ENCODE results near the gene THADA.
"Not testable (repeated sequence)": the region's sequence is repeated elsewhere in the genome, so short reads cannot be mapped to it uniquely, and the experiment has no call there.

The THADA gene

DNA sequence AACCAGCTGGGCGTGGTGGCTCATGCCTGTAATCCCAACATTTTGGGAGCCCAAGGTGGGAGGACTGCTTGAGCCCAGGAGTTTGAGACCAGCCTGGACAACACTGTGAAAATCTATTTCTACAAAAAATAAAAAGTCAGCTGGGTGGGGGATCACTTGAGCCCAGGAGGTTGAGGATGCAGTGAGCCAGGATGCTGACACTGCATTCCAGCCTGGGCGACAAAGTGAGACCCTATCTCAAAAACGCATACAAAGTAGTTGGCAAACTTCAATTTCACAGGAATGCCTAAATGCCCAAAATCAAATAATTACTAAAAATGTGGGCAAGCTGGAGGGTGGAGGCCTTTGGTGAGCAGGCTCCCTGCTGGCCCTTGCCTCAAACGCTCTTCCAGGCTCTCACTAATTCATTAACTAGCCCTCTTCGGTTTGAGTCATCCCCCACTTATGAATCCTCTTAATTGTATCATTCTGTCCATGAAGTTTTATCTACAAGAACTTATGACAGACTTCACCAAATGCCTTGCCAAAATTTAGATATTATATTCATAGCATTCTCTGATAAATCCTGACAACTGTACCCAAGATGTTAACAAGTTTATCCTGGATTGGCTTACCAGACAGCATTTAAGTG, 300.8 kb downstream of the THADA start:
- no peak for DNase-seq

DNA sequence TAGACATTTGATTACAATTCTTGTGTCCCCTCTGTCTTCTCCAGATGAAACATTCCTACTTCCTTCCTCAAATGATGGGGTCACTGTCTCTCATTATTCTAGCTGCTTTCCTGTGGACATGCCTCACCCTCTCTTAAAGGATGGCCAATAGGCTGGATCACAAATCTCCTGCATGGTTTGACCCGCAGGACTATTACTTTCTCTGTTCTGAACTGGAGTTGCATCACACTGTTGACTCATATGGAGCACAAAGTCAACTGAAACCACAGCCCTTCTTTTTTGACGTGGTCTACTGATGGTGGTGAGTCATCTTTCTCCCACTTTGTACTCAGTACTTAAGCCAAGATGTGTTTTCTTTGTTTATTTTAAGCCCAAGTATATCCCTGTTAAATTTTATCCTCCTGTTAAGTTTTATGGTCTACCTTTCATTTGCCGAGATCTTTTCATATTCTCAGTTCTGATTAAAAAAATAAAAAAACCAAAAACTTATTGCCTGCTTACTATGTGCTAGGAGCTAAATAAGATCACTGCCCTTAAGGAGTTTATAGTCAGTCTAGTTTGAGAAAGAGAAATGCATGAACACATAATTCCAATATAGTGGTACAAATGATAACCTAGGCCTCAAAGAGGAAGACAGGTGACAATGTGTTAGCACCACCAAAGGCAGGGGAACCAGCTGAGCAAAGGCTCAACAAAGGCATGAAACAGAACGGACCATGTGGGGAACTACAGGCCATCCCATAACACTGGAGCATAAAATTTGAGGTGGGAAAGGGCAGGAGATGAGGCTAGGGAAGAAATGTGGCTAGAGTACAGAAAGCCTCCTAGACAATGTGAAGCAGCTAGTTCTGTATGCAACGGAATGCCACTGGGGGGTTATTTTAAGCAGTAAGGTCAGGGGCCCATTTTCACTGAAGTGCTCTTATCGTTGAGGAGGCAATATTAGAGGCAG, 301.8 kb downstream of the THADA start:
- no peak for DNase-seq

DNA sequence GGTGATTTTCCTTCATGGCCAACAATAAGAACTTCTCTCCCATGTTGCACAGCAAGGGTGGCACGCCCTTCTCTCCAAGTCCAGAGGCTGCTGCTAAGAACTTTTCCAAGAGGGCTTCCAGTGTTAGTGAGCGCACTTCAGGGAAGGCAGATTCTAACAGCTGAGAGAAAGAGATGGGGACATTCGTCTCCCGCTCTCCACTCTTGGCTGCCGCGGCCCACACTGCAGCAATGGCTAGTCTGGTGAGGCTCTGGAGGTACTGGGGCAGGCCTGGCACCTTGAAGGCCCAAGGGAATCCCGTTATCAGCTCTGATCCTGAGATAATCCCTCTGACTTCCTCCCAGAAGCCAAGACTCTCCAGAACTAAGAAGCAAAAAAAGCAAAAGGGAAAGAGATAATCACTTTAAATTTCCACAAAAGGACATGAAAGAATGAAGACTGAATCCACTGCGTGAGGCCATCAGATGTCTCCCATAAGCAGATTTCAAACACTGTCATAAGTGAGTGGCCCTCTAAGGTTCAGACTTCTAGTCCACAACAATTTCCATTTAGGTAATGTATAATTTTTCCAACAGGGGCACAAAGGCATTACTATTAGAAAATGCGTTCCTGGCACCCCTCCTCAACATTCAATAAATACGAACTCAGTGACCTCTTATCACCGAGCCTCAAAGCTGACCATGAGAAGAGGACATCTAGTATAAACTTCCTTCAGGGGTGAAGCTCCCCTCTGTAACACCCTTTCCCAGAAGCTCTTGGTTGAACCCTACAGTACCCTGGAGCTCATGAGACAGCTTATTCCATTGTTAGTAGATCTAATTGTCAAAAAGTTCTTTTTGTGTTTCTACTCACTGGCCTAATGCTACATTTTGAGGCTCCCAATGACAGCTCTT, 302.7 kb downstream of the THADA start:
- DNase-seq, result no peak

- DNase-seq, result no peak
These were observed 303.5 kb downstream of the THADA start for GRCh38 chr2:43292297-43292696.

GRCh38 chr2:43289331-43289730, 306.5 kb downstream of the THADA start:
- no peak for DNase-seq

DNA sequence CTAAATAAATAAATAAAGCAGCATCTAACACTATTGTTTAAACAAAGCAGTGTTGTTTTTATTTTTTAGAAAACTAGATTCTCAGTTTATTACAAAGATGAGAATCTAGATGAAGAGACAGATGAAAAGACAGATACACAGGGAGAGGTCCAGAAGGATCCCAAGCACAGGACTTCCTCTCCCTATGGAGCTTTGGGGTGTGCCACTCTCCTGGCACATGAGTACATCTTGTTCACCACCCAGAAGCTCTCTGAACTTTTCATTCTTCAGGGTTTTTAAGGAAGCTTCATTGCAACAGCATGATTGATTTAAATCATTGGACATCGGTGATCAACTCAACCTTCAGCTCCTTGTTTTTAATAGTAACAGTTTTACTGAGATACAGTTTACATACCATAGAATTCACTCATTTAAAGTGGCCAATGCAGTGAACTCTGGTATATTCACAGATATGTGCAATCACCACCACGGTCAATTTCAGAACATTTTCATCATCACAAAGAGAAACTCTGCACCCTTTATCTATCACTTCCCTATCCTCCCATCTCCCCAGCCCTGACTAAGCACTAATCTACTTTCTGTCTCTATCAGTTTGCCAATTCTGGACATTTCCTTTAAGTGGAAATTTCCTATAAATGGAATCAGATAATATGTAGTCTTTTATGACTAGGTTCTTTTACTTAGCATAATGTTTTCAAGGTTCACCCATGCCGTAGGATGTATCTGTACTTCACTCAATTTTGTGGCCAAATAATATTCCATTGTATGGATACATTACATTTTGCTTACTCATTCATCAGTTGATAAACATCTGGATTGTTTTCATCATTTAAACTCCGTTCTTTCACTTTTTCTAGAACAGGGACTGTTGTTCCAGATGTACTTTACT, 307.2 kb downstream of the THADA start:
- no peak for DNase-seq

DNA sequence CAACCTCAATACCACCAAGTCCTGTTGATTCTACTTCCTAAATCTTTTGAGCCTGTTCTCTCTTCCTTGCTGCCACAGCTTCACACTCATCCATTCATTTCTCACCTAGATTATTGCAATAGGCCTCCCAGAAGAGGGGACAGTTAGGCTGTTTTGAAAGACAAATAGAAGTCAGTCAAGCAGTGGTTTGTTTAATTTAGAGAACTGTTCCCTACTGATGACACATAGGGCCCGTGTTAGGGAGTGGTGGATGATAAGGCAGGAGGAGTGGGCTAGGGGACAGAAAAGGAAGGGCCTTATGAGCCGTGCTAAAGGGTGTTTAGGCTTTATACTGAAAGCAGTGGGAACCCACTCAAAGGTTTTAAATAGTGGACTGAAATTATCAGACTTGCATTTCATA, 309.9 kb downstream of the THADA start:
- DNase-seq, result no peak

DNA sequence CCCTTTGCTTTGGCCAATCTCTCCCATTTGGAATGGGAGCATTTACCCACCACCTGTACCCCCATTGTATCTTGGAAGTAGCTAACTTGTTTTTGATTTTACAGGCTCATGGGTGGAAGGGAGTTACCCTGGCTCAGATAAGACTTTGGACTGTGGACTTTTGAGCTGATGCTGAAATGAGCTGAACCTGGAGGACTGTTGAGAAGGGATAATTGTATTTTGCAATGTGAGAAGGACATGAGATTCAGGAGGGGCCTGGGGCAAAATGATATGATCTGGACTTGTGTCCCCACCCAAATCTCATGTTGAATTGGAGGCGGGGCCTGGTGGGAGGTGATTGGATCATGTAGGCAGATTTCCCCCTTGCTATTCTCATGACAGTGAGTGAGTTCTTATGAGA, 310.9 kb downstream of the THADA start:
- DNase-seq, result no peak

DNA sequence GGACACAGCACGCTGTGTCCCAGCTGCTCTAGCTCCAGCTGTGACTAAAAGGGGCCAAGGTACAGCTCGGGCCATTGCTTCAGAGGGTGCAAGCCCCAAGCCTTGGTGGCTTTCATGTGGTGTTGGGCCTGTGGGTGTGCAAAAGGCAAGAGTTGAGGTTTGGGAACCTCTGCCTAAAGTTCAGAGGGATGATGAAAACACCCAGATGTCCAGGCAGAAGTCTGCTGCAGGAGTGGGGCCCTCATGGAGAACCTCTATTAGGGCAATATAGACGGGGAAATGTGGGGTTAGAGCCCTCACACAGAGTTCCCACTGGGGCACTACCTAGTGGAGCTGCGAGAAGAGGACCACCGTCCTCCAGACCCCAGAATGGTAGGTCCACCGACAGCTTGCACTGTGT, 311.5 kb downstream of the THADA start:
- not testable (repeated sequence) for DNase-seq

GRCh38 chr2:43280994-43281393, 314.8 kb downstream of the THADA start:
- no peak for DNase-seq

- DNase-seq, result no peak
These were observed 316.5 kb downstream of the THADA start for GRCh38 chr2:43279317-43279840.

- DNase-seq, result no peak
These were observed 317.1 kb downstream of the THADA start for GRCh38 chr2:43278564-43279220.

- DNase-seq, result no peak
These were observed 318.9 kb downstream of the THADA start for GRCh38 chr2:43276962-43277391.

DNA sequence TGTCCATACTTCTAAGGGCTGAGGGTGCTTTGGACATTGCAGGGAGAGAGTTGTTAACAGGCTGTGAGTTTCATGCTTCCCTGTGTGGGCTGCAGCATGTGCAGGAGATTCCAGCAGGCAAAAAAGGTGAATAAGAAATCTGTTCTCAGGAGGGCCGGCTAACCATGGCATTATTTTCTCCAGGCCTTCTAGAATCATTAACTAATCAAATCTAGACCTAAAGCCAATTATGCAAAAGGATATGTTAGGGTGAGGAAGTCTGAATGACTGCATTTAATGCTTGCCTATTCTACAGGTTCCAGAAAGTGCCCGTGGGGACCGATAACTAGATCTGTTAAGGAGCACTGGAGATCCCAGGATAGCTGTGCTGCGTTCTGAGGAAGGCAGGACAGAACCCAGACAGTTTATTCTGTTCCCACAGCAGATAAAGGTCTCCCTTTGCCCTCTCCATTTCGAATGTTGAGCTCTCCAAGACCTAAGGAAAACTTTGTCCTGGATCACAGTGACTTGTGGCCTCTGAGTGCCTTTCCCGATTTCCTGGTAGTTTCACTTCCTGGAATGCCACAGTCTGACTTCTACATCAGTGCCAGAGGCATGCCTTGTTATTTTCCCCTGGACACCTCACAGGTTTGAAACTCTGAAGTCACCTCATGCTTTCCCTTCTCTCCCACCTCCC, 319.4 kb downstream of the THADA start:
- DNase-seq, result no peak

DNA sequence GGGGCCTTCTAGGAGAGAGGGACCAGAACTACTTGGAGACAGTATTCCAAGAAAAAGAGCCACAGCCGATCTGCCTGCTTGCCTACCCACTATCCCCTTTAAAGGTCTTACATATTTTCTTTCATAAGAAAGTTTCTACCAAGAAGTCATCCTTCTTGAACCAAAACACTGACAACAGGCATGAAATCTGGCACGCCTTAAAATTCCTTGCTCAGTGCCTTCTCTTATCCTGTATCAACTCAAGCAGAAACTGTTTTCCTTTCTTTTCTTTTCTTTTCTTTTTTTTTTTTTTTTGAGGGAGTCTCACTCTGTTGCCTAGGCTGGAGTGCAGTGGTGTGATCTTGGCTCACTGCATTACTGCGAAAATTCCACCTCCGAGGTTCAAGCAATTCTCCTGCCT, 321.1 kb downstream of the THADA start:
- DNase-seq, result no peak

DNA sequence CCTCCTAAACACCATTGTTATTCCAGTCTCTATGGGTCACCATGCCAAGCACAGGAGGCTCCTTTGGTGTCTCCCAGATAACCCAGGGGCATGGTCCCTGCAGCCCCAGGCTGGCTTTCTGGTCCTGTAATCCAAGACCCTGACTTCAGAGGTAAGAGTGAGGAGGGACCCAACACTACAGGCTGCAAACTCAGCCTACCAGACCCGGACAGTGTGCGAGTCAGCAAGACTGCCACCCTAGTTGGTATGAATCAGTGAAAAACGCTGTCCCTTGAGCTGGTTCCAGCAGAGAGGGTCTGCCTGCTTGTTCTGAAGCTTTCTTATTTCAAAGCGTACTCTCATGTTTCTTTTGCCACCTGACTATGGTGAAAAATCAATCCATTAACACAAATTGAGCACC, 321.8 kb downstream of the THADA start:
- DNase-seq, result no peak

DNA sequence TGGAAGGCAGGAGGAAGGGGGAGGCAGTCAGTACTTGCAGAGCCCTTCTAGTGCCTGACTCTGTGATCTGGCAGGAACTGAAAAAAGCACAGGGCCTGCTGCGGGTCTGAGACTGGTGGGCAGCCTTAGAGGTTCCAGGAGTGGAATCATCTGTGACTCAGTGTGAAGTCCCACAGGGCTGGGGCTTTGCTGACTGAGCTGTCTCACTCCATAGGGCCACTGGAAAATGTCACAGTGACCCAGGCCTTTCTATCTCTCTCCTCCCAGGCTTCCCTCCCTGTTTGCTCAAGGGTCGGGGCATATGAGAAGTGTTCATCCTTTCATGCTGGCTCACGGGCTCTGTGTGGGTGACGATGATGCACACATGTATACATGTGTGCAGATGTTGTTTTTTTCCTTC, 322.3 kb downstream of the THADA start:
- DNase-seq, result no peak

DNA sequence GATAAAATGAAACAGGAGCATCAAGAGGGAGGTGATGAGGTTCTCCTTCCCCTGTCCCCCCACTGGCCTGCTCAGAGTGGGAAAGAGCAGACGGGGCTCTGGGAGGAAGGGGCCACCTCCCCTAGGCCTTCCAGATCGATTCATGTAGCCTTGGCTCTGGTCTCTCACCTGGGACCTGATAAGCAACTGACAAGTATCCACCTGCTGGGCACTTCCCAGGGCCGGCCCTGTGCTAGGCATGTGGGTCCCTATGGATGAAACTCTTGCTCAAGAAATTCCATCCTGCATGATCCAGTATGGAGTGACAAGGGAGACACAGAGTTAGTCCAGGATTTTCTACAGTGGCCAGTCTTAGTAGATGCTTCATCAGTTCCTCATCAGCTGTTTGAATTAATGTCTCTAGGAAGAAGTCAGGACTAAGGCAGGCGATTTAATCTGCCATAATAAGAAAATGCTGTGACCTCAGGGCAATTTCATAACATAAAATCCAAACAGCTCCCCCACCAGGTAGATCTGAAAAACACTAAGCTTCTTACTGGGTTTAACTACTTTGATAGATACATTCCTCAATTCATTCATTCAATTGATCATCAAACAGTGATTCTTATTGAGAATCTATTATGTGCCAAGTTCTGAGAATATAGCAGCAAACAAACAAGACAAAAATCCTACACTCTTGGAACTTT, 324.8 kb downstream of the THADA start:
- DNase-seq, result no peak

- no peak for DNase-seq
These were observed 325.4 kb downstream of the THADA start for GRCh38 chr2:43270461-43270860.

DNA sequence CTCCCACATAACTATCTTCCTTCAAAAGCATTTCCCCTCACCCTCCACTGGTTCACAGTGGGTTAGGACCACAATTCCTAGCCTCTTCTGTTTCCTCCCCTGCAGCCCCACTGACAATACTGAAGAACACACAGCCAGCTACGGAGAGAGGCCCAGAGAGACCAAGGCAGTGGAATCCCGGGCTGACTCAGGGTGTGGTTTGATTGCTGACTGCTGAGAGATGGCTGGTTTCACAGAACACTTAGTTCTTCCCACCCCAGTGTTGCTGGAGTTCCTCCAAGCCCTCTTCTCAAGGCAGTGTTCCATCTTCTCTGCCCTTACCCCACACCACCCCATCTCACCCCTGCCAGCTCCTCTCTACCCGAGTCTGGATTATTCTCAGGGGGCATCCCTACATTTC, 326.1 kb downstream of the THADA start:
- DNase-seq, result no peak

All from midbrain (tissue), 1 donor.